PFSK-1 (cell line): Measurements from ENCODE around the gene GINS3.

Source experiments
- POLR2AphosphoS5 ChIP-seq: IDR thresholded peaks from 2 replicates; pipeline ENCODE4 v1.6.1; 2012; ENCODE audit warnings: low read depth, mild to moderate bottlenecking, control low read depth, low read length, moderate library complexity
- REST ChIP-seq, 2 experiments: IDR thresholded peaks; 2 replicates each; pipeline versions ENCODE4 v1.6.1 to v1.8.0; 2011 to 2012; ENCODE audit warnings: low read depth in 2 of 2, low read length in 2 of 2, control low read depth in 1 of 2, inconsistent platforms in 1 of 2, mild to moderate bottlenecking in 1 of 2, moderate library complexity in 1 of 2; ENCODE audit not compliant: insufficient read depth in 1 of 2
- TAF1 ChIP-seq: IDR thresholded peaks from 2 replicates; pipeline ENCODE4 v1.6.1; 2012; ENCODE audit warnings: low read length, control low read depth, borderline replicate concordance; ENCODE audit not compliant: insufficient read depth

GRCh38 chr16:58367252-58367651 lies 25.0 kb upstream of the GINS3 start:
- TF ChIP-seq REST (IDR thresholded peaks at IDR 0.05; ENCODE audit: insufficient read depth in 1 of 2, low read depth in 2 of 2, low read length in 2 of 2), result no peak
- no peak for TF ChIP-seq POLR2AphosphoS5
- no peak for TF ChIP-seq TAF1
